BE2C (cell line): ENCODE results near the gene MGME1.

Experiments used
- DNase-seq: peaks from one replicate; pipeline ENCODE4 v3.0.0-alpha.2; 2020
- H3K27me3 ChIP-seq: fragments of 250-450 bp; sonication (Bioruptor Pico); 2 replicates; pipeline ENCODE4 v1.5.1; 2020; ENCODE audit warnings: mild to moderate bottlenecking
- H3K36me3 ChIP-seq: fragments of 250-450 bp; sonication (Bioruptor Pico); 2 replicates; pipeline ENCODE4 v1.5.1; 2020; ENCODE audit warnings: mild to moderate bottlenecking
- H3K4me1 ChIP-seq: fragments of 250-450 bp; sonication (Bioruptor Pico); 2 replicates; pipeline ENCODE4 v1.5.1; 2020
- H3K4me3 ChIP-seq: 2 replicates; pipeline ENCODE4 v1.5.1; 2011; ENCODE audit warnings: low read depth, low read length
- H3K9me3 ChIP-seq: fragments of 250-450 bp; sonication (Bioruptor Pico); 2 replicates; pipeline ENCODE4 v1.5.1; 2020
- TF ChIP-seq, protein P1 (sequence below): IDR thresholded peaks from 2 replicates; pipeline ENCODE4 v1.5.1; 2012; ENCODE audit warnings: mild to moderate bottlenecking, low read depth, low read length

The MGME1 gene

DNA sequence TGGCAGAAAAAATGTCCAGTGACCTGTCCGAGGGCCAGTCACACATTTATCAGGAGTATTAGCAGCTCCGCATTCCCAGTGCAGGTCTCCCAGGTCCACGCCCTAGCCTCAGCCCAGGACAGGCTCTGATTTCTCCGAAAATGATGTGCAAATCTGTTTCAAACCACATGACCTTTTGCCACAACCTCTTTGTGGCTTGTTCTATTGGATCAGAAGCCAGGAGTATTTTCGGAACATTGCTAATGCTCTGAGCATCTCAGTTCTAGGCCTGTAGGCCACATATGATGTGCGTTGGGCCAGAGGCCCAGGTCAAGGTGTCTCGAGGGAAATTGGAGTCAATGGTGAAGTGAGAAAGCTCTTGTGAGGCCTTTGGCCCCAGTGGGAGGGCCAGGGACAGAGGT, 40.6 kb upstream of the MGME1 start:
- H3K4me3 ChIP-seq: no peak overlapping the region
- TF ChIP-seq, protein P1, sequence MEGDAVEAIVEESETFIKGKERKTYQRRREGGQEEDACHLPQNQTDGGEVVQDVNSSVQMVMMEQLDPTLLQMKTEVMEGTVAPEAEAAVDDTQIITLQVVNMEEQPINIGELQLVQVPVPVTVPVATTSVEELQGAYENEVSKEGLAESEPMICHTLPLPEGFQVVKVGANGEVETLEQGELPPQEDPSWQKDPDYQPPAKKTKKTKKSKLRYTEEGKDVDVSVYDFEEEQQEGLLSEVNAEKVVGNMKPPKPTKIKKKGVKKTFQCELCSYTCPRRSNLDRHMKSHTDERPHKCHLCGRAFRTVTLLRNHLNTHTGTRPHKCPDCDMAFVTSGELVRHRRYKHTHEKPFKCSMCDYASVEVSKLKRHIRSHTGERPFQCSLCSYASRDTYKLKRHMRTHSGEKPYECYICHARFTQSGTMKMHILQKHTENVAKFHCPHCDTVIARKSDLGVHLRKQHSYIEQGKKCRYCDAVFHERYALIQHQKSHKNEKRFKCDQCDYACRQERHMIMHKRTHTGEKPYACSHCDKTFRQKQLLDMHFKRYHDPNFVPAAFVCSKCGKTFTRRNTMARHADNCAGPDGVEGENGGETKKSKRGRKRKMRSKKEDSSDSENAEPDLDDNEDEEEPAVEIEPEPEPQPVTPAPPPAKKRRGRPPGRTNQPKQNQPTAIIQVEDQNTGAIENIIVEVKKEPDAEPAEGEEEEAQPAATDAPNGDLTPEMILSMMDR: no peak
- H3K27me3 ChIP-seq: no peaks in the 10 kb centered on the region
- no peak for DNase-seq
- no peaks in the 10 kb centered on the region for H3K36me3 ChIP-seq
- no peaks in the 10 kb centered on the region for H3K9me3 ChIP-seq
- no peaks in the 10 kb centered on the region for H3K4me1 ChIP-seq

DNA sequence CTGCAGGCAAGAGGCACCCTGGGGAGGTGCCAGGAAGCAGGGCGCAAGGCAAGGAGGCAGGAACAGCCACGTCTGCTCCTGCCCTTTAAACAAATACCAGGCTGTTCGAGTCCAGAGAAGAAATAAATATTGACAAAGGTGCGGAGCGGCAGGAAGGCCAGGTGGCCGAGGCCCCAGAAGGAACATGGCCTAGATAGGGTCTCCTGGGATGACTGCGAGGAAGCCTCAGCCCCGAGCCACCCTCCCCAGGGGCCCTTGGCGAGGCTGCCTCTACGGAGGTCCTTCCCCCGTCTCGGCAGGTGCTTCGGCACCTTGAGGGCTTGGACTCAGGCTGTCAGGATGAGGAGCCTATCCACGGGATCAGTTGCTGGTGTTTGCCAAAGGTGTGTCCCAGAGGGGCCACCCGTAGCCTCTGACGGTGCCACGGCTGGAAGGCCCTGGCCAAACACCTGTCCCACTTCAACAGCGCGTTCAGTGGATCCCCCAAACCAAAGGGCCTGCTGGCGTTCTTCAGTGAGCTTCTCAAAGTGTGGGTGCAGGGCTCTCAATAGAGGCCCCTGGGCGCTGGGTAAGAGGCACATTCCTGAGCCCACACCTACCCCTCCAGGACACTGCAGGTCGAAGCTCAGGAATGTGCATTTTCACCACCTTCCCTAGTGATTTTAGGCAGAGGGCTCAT, 40.0 kb upstream of the MGME1 start:
- Histone ChIP-seq H3K4me3 (no peak overlapping the region), H3K27me3 (no peaks in the 10 kb centered on the region), H3K9me3 (no peaks in the 10 kb centered on the region), H3K36me3 (no peaks in the 10 kb centered on the region), H3K4me1 (no peaks in the 10 kb centered on the region)
- no peak for DNase-seq
- TF ChIP-seq, protein P1: no peak

DNA sequence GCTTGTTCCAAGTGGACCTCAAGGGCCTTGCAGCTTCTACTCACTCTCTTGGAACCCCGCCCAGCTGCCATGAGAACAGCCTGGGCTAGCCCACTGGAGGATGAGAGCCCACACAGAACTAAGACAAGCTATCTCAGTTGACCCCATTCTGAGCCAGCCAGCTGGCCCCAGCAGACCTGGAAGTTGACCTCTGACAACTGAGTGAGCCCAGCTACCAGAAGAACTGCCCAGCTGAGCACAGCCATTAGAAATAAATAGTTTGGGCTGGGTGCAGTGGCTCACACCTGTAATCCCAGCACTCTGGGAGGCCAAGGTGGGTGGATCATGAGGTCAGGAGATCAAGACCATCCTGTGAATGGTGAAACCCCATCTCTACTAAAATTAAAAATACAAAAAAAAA, 37.3 kb upstream of the MGME1 start:
- no peak overlapping the region for H3K4me3 ChIP-seq
- TF ChIP-seq, protein P1: no peak
- no peaks in the 10 kb centered on the region for H3K27me3 ChIP-seq
- no peaks in the 10 kb centered on the region for H3K9me3 ChIP-seq
- DNase-seq: no peak
- H3K36me3 ChIP-seq: no peaks in the 10 kb centered on the region
- no peaks in the 10 kb centered on the region for H3K4me1 ChIP-seq

DNA sequence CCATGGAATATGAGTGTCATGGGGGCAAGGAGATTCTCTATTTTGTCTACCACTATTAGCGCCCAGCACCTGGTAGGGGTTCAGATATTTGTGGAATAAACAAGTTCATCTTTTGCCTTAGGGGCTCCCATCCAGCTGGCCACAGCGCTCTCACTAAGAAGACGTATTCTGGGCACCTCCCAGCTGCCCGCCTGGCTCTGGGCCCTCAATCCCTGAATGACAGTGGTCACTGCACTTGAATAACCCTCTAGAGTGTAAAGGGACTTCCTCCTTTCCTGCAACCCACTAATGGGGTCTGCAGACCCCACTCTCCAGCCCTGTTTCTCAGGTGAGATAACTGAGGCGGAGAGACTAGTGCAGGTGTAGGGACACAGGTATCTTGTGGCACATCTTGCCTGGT, 36.4 kb upstream of the MGME1 start:
- no peak for DNase-seq
- no peaks in the 10 kb centered on the region; the same call in 1 of the 2 replicates for H3K4me1 ChIP-seq
- TF ChIP-seq, protein P1: no peak
- H3K4me3 ChIP-seq: no peak overlapping the region
- H3K27me3 ChIP-seq: no peaks in the 10 kb centered on the region
- H3K9me3 ChIP-seq: no peaks in the 10 kb centered on the region
- no peaks in the 10 kb centered on the region for H3K36me3 ChIP-seq

DNA sequence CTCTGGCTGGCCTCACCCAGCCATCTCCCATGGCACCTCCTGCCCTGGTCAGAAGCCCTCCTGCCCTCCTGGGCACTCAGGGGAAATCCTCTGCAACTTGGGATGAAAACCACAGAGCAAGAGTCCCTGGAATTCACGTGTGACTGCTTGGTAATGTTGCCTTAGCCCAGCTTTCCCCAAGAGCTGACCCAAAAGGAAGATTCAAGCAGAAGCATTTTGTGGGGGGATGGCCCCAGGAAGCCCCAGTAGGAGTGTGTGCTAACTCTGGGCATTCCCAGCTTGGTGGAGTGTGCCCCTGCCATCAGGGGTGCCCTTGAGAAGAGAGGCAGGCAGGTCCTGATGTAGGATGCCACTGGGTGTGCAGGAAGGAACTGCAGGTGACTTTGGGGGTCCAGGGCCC, 35.7 kb upstream of the MGME1 start:
- TF ChIP-seq, protein P1: no peak
- Histone ChIP-seq H3K4me3 (no peak overlapping the region), H3K4me1 (no peaks in the 10 kb centered on the region; the same call in 1 of the 2 replicates), H3K27me3 (no peaks in the 10 kb centered on the region), H3K9me3 (no peaks in the 10 kb centered on the region), H3K36me3 (no peaks in the 10 kb centered on the region)
- no peak for DNase-seq

DNA sequence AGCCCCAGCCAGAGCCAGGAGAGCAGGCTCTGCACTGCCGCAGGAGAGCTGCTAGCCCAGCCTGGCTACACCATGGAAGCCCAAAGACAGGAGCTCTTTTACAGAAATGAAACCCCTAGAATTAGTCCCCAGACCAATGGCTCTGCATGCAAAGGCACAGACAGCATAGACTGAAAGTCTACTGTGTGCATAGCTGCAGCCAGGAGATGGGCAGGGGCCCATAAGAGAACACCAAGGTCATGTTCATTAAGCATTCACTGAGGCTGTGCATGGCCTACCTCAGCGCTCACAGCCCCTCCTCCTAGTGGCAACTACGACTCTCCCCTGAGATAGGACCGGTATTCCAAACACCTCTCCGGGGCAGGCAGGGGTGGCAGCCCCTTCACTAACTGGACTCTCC, 35.1 kb upstream of the MGME1 start:
- Histone ChIP-seq H3K4me3 (no peak overlapping the region), H3K4me1 (no peaks in the 10 kb centered on the region; the same call in 1 of the 2 replicates), H3K27me3 (no peaks in the 10 kb centered on the region), H3K9me3 (no peaks in the 10 kb centered on the region), H3K36me3 (no peaks in the 10 kb centered on the region)
- TF ChIP-seq, protein P1: no peak
- DNase-seq: no peak
